Trophoblast cell (in vitro differentiated cells and primary cell): ENCODE results near the gene TAX1BP1.

Experiments used
- DNase-seq, 2 donors: peaks; one replicate each; pipeline ENCODE4 v3.0.0-alpha.2; 2016
- H2AFZ ChIP-seq: 2 replicates; pipeline ENCODE4 v1.6.1; 2013; ENCODE audit warnings: low read length, moderate library complexity, mild to moderate bottlenecking; ENCODE audit not compliant: insufficient read depth, poor library complexity
- H2AK5ac ChIP-seq: 2 replicates; pipeline ENCODE4 v1.6.1; 2013; ENCODE audit warnings: mild to moderate bottlenecking, low read length
- H2BK120ac ChIP-seq: 2 replicates; pipeline ENCODE4 v1.6.1; 2013; ENCODE audit warnings: low read length, mild to moderate bottlenecking, moderate library complexity; ENCODE audit not compliant: insufficient read depth, poor library complexity
- H2BK12ac ChIP-seq: 2 replicates; pipeline ENCODE4 v1.6.1; 2013; ENCODE audit warnings: mild to moderate bottlenecking, low read length, moderate library complexity
- H2BK5ac ChIP-seq: 2 replicates; pipeline ENCODE4 v1.6.1; 2013; ENCODE audit warnings: low read length, low read depth, moderate library complexity, mild to moderate bottlenecking; ENCODE audit not compliant: poor library complexity
- H3K14ac ChIP-seq: 2 replicates; pipeline ENCODE4 v1.6.1; 2013; ENCODE audit warnings: mild to moderate bottlenecking, low read length
- H3K18ac ChIP-seq: 2 replicates; pipeline ENCODE4 v1.6.1; 2013; ENCODE audit warnings: mild to moderate bottlenecking, low read length
- H3K23ac ChIP-seq: 2 replicates; pipeline ENCODE4 v1.6.1; 2013; ENCODE audit warnings: low read length
- H3K27ac ChIP-seq: 2 replicates; pipeline ENCODE4 v1.5.1; 2013; ENCODE audit warnings: low read depth, mild to moderate bottlenecking, inconsistent platforms, low read length, moderate library complexity
- H3K27me3 ChIP-seq: 2 replicates; pipeline ENCODE4 v1.6.1; 2013; ENCODE audit warnings: inconsistent platforms, mild to moderate bottlenecking, low read length, moderate library complexity; ENCODE audit not compliant: insufficient read depth
- H3K36me3 ChIP-seq, 2 experiments: 1 replicate in 1 of 2; 2 replicates in 1 of 2; pipeline ENCODE4 v1.6.1; 2013; ENCODE audit warnings: low read length in 2 of 2, mild to moderate bottlenecking in 2 of 2, moderate library complexity in 1 of 2; ENCODE audit not compliant: insufficient read depth in 2 of 2, control insufficient read depth in 1 of 2
- H3K4ac ChIP-seq: 2 replicates; pipeline ENCODE4 v1.6.1; 2013; ENCODE audit warnings: low read depth, mild to moderate bottlenecking, low read length, moderate library complexity
- H3K4me1 ChIP-seq, 2 experiments: 1 replicate in 1 of 2; 2 replicates in 1 of 2; pipeline ENCODE4 v1.6.1; 2013; ENCODE audit warnings: low read length in 2 of 2, mild to moderate bottlenecking in 2 of 2, moderate library complexity in 1 of 2; ENCODE audit not compliant: insufficient read depth in 2 of 2, control insufficient read depth in 1 of 2
- H3K4me2 ChIP-seq: 2 replicates; pipeline ENCODE4 v1.6.1; 2013; ENCODE audit warnings: inconsistent platforms, mild to moderate bottlenecking, low read length, moderate library complexity
- H3K4me3 ChIP-seq: 2 replicates; pipeline ENCODE4 v1.5.1; 2013; ENCODE audit warnings: mild to moderate bottlenecking, low read depth, low read length, inconsistent platforms
- H3K79me1 ChIP-seq: one replicate; pipeline ENCODE4 v1.6.1; 2013; ENCODE audit warnings: low read length
- H3K79me2 ChIP-seq: 2 replicates; pipeline ENCODE4 v1.6.1; 2013; ENCODE audit warnings: low read length, mild to moderate bottlenecking; ENCODE audit not compliant: control insufficient read depth, insufficient read depth, poor library complexity
- H3K9ac ChIP-seq: 2 replicates; pipeline ENCODE4 v1.6.1; 2013; ENCODE audit warnings: mild to moderate bottlenecking, low read length
- H3K9me3 ChIP-seq: 2 replicates; pipeline ENCODE4 v1.6.1; 2013; ENCODE audit warnings: low read depth, mild to moderate bottlenecking, control low read depth, inconsistent platforms, low read length; ENCODE audit not compliant: insufficient read depth
- H4K12ac ChIP-seq: 2 replicates; pipeline ENCODE4 v1.6.1; 2013; ENCODE audit warnings: low read depth, mild to moderate bottlenecking, low read length, moderate library complexity
- H4K8ac ChIP-seq: 2 replicates; pipeline ENCODE4 v1.6.1; 2013; ENCODE audit warnings: low read depth, mild to moderate bottlenecking, low read length, moderate library complexity
- H4K91ac ChIP-seq: one replicate; pipeline ENCODE4 v1.6.1; 2013; ENCODE audit warnings: low read depth, mild to moderate bottlenecking, low read length, moderate library complexity
- WGBS: extraction: QIAGEN DNeasy Blood & Tissue Kit; methylation state at CpG from one replicate; pipeline ENCODE4 v1.1.7; 2013; ENCODE audit warnings: missing lambda C conversion rate; ENCODE audit not compliant: insufficient read length, insufficient coverage; ENCODE audit errors: extremely low coverage; 5-methylcytosine and 5-hydroxymethylcytosine counted together

TAX1BP1 gene

DNA sequence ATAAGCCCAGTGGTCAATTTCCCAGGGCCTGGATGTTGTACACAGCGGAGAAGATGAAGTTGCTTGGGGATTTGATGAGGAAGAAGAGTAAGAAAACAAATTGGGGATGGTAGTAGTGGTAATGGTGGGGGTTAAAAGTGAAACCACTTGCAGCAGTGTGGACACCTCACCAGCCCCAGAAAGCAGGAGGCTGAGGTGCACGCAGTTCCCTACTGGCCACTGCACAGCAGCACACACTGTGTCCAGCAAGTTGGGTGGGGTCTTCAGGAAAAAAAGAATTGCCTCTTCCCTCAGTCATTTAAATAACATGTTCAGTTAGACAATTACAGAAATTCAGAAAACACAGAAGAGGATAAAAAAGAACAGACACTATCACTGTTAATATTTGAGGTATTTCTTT is 96.6 kb downstream of the TAX1BP1 start:
- H3K4me1 ChIP-seq: no peaks in the 10 kb centered on the region
- no peak overlapping the region for H3K23ac ChIP-seq
- no peak overlapping the region for H2BK12ac ChIP-seq
- no peak overlapping the region for H2BK5ac ChIP-seq
- no peak overlapping the region for H3K27ac ChIP-seq
- no peak overlapping the region for H2BK120ac ChIP-seq
- no peaks in the 10 kb centered on the region for H3K79me1 ChIP-seq
- H3K27me3 ChIP-seq: no peaks in the 10 kb centered on the region
- no peak overlapping the region for H3K18ac ChIP-seq
- H4K91ac ChIP-seq: no peak overlapping the region
- no peak overlapping the region for H2AK5ac ChIP-seq
- no CpG with 5 or more reads among the region's 2 CpGs for WGBS
- H3K9ac ChIP-seq: no peak overlapping the region
- H3K14ac ChIP-seq: no peak overlapping the region
- no peak overlapping the region for H4K12ac ChIP-seq
- no peak overlapping the region for H3K4me2 ChIP-seq
- no peak overlapping the region for H3K4me3 ChIP-seq
- no peak overlapping the region for H3K4ac ChIP-seq
- H3K79me2 ChIP-seq: no peaks in the 10 kb centered on the region
- H4K8ac ChIP-seq: no peak overlapping the region
- H3K9me3 ChIP-seq: no peaks in the 10 kb centered on the region
- no peak overlapping the region for H2AFZ ChIP-seq
- no peak for DNase-seq
- peaks cover 0 to 4% of the 10 kb centered on the region in 2 experiments for H3K36me3 ChIP-seq

DNA sequence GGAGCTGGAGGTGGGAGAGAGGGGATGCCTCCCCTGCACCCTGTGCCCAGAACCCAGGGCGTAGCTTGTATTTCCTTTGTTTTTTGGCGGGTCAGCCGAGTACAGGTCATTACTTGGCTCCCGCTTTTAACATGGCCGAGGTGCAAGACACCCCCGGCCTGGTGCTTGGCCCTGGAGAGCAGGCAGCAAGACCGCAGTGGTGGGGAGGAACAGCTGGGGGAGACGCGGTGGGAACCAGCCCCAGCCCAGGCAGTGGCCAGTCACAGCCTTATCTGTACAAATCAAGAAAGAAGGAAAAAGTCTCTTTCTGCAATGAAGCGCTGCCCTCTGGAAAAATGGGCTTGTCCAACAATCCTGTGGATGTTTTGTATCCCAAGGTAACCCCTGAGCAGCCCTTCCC is 99.1 kb downstream of the TAX1BP1 start:
- no peak overlapping the region for H2AK5ac ChIP-seq
- H3K27me3 ChIP-seq: no peaks in the 10 kb centered on the region
- no peak overlapping the region for H2BK12ac ChIP-seq
- WGBS: no CpG with 5 or more reads among the region's 10 CpGs
- no peak overlapping the region for H3K4me3 ChIP-seq
- H3K18ac ChIP-seq: no peak overlapping the region
- H3K23ac ChIP-seq: no peak overlapping the region
- H2BK5ac ChIP-seq: no peak overlapping the region
- no peak overlapping the region for H3K27ac ChIP-seq
- H4K12ac ChIP-seq: no peak overlapping the region
- H4K91ac ChIP-seq: no peak overlapping the region
- H3K36me3 ChIP-seq: no peaks in the 10 kb centered on the region
- no peaks in the 10 kb centered on the region for H3K9me3 ChIP-seq
- no peaks in the 10 kb centered on the region for H3K79me2 ChIP-seq
- no peak overlapping the region for H3K4me2 ChIP-seq
- H3K14ac ChIP-seq: no peak overlapping the region
- no peak overlapping the region for H2BK120ac ChIP-seq
- H3K4ac ChIP-seq: no peak overlapping the region
- no peak for DNase-seq
- H3K9ac ChIP-seq: no peak overlapping the region
- H3K79me1 ChIP-seq: no peaks in the 10 kb centered on the region
- no peak overlapping the region for H4K8ac ChIP-seq
- H3K4me1 ChIP-seq: no peaks in the 10 kb centered on the region
- H2AFZ ChIP-seq: no peak overlapping the region

DNA sequence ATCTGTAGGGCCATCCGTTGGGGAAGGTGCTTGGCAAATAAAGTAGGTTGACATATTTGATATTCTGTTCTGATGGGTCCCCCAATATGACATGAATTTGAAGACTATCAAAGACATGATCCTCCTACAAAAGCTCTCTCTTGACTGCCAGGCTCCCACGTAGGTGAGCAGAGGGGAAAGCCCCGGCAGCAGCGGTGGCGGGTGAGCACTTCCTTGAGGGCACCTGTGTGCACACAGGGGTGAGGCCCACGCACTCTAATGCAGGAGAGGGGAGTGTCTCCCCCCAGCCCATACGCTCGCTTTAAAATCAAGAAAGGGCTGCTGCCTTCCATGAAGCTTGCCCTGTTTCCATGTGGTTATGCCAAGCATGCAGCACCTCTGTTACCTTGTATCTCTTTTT is 100.4 kb downstream of the TAX1BP1 start:
- H4K8ac ChIP-seq: no peak overlapping the region
- H3K4me2 ChIP-seq: no peak overlapping the region
- no peaks in the 10 kb centered on the region for H3K27me3 ChIP-seq
- no peaks in the 10 kb centered on the region for H3K4me1 ChIP-seq
- no peaks in the 10 kb centered on the region for H3K79me1 ChIP-seq
- no peak overlapping the region for H3K14ac ChIP-seq
- no peak overlapping the region for H3K23ac ChIP-seq
- WGBS: no CpG with 5 or more reads among the region's 8 CpGs
- H2AK5ac ChIP-seq: no peak overlapping the region
- no peak overlapping the region for H3K4me3 ChIP-seq
- H3K27ac ChIP-seq: no peak overlapping the region
- no peak overlapping the region for H2BK5ac ChIP-seq
- DNase-seq: no peak
- no peak overlapping the region for H4K12ac ChIP-seq
- H3K79me2 ChIP-seq: no peaks in the 10 kb centered on the region
- no peak overlapping the region for H3K4ac ChIP-seq
- H3K9me3 ChIP-seq: no peaks in the 10 kb centered on the region
- no peak overlapping the region for H4K91ac ChIP-seq
- no peak overlapping the region for H3K9ac ChIP-seq
- H2AFZ ChIP-seq: no peak overlapping the region
- H3K18ac ChIP-seq: no peak overlapping the region
- no peak overlapping the region for H2BK120ac ChIP-seq
- H2BK12ac ChIP-seq: no peak overlapping the region
- no peaks in the 10 kb centered on the region for H3K36me3 ChIP-seq

DNA sequence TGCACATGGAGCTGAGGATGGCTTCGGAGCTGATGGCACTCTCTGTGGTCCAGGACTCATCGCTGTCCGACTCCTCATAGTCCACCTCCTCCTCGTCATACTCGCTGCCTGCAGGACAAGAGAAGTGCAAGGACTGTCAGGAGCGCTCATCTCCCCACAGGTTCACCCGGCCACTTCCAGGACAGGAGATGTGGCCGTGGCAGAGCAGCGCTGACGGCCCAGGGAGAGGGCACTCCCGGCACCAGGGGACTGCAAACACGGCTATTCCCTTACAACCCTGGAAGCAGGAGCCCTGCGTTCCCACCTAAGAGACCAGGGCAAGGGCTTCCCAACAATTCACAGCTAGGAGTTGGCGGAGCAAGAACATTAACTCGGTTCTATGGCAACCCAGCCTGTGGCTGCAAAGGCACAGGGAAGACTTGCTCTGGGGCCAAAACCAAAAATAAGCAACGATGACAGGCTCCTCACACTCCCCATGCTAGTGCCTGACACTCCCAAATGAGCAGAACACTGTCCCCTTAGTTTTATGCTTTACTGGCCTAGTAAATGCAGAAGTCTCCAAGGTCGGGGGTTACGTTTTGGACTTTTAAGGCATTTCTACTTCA is 100.9 kb downstream of the TAX1BP1 start:
- no peak overlapping the region for H2BK12ac ChIP-seq
- H3K4me1 ChIP-seq: no peaks in the 10 kb centered on the region
- no peak overlapping the region for H2AFZ ChIP-seq
- no peaks in the 10 kb centered on the region for H3K79me1 ChIP-seq
- no peaks in the 10 kb centered on the region for H3K27me3 ChIP-seq
- no peaks in the 10 kb centered on the region for H3K36me3 ChIP-seq
- no peak overlapping the region for H3K4me3 ChIP-seq
- no peak overlapping the region for H3K9ac ChIP-seq
- H2BK5ac ChIP-seq: no peak overlapping the region
- no peak overlapping the region for H3K14ac ChIP-seq
- H3K18ac ChIP-seq: no peak overlapping the region
- no peak for DNase-seq
- no CpG with 5 or more reads among the region's 18 CpGs for WGBS
- H3K23ac ChIP-seq: no peak overlapping the region
- no peak overlapping the region for H2BK120ac ChIP-seq
- no peak overlapping the region for H4K12ac ChIP-seq
- H3K4me2 ChIP-seq: no peak overlapping the region
- H4K91ac ChIP-seq: no peak overlapping the region
- no peaks in the 10 kb centered on the region for H3K79me2 ChIP-seq
- no peak overlapping the region for H3K4ac ChIP-seq
- no peak overlapping the region for H4K8ac ChIP-seq
- H3K27ac ChIP-seq: no peak overlapping the region
- H3K9me3 ChIP-seq: no peaks in the 10 kb centered on the region
- no peak overlapping the region for H2AK5ac ChIP-seq
